GM12875 (cell line): Measurements from ENCODE around the gene TMSB15C.

Experiments used
- H3K4me3 ChIP-seq: one replicate; pipeline ENCODE4 v1.5.1; 2011; ENCODE audit warnings: low read depth, low read length, control low read depth
- TF ChIP-seq, protein P1 (sequence below): IDR thresholded peaks from 2 replicates; pipeline ENCODE4 v1.5.1; 2011; ENCODE audit warnings: low read depth, mild to moderate bottlenecking, control low read depth, inconsistent platforms, low read length, moderate library complexity, borderline replicate concordance; ENCODE audit not compliant: insufficient read depth

Gene TMSB15C

DNA sequence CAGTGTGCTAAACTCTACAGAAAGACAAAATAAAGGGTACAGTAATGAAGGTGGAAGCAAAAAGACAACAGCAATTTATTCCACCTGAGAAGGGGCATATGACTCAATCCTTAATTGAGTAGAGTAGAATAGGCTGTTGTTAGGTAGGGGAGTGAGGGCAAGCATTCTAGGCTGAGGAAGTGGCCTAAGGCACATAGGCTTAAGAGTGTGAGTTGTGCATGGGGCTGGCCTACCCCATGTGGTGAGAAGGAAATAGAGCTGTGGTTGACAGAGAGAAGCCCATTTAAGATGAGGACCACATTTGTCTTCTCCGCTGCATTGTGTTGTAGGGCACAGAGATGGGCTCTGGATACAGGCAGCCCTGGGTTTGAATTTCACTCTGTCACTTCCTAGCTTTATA is 32.9 kb upstream of the TMSB15C start:
- no peak overlapping the region for H3K4me3 ChIP-seq
- TF ChIP-seq, protein P1, sequence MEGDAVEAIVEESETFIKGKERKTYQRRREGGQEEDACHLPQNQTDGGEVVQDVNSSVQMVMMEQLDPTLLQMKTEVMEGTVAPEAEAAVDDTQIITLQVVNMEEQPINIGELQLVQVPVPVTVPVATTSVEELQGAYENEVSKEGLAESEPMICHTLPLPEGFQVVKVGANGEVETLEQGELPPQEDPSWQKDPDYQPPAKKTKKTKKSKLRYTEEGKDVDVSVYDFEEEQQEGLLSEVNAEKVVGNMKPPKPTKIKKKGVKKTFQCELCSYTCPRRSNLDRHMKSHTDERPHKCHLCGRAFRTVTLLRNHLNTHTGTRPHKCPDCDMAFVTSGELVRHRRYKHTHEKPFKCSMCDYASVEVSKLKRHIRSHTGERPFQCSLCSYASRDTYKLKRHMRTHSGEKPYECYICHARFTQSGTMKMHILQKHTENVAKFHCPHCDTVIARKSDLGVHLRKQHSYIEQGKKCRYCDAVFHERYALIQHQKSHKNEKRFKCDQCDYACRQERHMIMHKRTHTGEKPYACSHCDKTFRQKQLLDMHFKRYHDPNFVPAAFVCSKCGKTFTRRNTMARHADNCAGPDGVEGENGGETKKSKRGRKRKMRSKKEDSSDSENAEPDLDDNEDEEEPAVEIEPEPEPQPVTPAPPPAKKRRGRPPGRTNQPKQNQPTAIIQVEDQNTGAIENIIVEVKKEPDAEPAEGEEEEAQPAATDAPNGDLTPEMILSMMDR: no peak

DNA sequence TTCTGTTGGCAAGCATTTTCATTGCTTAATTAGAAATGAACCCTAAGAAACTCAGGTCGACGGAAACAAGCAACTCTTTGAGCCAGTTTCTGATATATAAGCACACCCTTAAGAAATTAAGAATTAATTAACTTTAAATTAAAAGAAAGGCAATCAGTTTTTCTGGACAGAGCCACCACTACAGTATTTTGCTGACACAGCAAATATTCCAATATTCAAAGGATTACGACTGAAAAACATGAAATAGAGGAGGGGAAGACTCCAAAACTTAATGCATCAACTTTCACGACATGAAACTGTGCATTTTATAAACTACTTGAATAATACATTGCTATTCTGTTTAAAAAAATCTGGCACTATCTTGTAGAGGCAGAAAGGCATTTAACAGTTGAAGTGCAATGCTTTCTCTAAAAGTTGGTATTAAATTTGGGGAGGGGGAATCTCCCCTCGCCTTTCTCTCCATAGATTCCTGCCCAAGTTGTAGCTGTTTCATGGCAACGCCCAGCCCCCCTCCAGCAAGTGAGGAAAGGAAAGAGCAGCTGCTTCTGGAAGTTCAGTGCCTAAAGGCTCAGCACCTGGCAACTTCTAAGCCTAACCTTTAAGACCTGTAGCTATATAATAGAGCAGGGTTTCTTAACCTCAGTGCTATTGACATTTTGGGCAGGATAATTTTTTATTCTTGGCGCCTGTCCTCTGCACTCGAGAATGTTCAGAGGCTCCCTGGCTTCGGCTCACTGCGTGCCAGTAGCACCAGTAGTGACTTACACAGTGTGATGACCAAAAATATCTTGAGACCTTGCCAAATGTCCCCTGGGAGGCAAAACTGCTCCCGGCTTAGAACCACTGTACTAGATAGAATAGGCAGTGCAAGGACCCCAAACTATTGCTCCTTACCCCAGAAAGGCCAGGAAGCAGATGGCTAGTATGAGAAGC is 29.6 kb upstream of the TMSB15C start:
- TF ChIP-seq, protein P1: no peak

DNA sequence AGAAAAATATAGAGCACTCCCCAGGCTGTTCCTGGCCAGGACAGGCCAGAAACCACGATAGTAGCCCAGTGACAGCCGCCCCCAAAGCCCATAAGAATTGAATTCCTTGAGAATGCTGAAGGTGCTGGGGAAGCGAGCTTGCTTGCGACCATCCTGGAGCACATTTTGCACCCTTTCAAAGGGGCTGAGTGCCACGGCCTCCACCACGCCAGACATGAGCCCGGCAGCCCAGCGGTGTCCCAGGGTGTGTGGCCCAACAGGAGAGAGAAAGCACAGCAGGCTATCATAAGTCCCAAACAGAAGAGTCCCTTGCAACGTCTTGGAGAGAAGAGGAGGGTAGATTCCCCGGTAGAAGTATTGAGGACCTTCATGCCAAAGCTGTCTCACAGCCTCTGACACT is 28.6 kb upstream of the TMSB15C start:
- H3K4me3 ChIP-seq: no peak overlapping the region
- TF ChIP-seq, protein P1: no peak

More for the DNA sequence above, 29.6 kb upstream of the TMSB15C start:
- no peak overlapping the region for H3K4me3 ChIP-seq

DNA sequence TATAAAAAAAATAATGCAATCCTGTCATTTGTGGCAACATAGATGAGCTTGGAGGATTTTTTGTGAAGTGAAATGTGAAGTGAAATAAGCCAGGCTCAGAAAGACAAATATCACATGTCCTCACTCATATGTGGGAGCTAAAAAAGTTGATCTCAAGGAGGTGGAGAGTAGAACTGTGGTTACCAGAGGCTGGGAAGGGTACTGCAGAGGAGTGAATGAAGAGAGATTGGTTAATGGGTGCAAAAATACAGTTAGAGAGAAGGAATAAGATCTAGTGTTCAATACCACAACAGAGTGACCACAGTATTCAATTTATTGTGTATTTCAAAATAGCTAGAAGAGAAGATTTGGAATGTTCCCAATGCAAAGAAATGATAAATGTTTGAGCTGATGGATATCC is 22.9 kb upstream of the TMSB15C start:
- H3K4me3 ChIP-seq: no peak overlapping the region

DNA sequence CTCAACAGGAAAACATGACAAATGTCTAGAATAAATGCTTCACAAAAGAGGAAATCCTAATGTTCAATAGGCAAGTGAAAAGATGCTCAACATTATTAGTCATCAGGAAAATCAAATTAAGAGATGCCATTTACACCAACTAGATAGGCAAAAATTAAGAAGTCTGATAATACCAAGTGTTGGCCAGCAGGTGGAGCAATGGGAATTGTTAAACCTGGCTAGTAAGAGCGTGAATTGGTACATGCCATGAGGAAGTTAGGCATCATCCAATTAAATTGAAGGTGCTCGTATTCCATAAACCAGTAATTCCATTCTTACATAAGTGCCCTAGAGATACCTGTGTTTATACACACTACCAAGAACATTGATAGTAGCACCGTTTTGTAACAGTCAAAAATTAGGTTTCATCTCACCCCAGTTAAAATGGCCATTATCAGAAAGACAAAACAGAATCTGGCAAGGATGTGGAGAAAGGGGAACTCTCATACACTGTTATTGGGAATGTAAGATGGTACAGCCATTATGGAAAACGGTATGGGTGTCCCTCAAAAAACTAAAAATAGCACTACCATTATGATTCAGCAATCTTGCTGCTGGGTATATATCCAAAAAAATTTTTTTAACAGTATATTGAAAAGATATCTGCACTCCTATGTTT is 22.2 kb upstream of the TMSB15C start:
- TF ChIP-seq, protein P1: peak; percentile 61; the same call in 1 of the 2 replicates
- no peak overlapping the region for H3K4me3 ChIP-seq

More for the DNA sequence above, 22.9 kb upstream of the TMSB15C start:
- TF ChIP-seq, protein P1: 0 out of 2 replicates have a peak, but pooled peaks have one; percentile 3

DNA sequence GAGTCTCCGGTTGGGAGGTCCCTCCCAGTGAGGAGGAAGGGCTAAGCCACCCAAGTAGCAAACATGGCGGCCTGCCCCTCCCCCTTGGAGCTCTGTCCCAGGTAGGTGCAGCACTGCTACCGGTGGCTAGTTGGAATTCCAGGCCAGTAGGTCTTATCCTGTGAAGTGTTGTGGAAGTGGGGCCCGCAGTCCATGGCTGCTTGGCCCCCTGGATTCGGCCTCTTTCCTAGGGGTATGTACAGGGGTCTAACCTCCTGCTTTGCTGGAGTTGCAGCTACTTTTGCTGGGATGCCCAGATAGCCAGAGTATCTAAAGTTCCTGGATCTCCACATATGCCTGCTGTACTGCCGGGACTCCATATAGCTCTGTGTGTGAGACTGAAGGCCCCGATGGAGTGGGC is 9.9 kb upstream of the TMSB15C start:
- no peak overlapping the region for H3K4me3 ChIP-seq
- TF ChIP-seq, protein P1: no peak
